ENCODE data around the gene ANP32B.
"Not testable (repeated sequence)": the region's sequence is repeated elsewhere in the genome, so short reads cannot be mapped to it uniquely, and the experiment has no call there.

ANP32B gene

GRCh38 chr9:97982683-97983588 is at the start of gene ANP32B:
Gene ANP32B (plus strand): TSS chr9:97983341. CDS start chr9:97983556, 215 bp downstream.
- peak; percentile 95 for DNase-seq

- no peak for DNase-seq
These were observed 48.6 kb upstream of the ANP32B start for GRCh38 chr9:97934321-97935115.

DNA sequence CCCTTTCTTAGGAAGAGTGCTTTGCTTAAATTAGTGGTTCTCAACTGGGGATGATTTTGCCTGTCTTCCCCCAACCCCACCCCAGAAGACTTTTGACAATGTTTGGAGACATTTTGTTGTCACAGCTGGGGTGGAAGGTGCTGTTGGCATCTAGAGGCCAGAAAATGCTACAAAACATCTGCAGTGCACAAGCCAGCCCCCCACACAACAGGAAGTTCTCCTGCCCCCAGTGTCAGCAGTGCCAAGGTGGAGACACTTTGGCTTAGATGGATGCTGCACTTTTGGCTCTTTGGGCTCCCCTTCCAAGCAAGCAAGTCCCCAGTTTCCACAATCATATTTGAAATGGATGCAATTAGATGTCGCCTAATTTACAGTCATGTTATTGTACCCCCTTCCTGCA is 47.9 kb upstream of the ANP32B start:
- DNase-seq, result no peak

- no peak for DNase-seq
These were observed 46.1 kb upstream of the ANP32B start for GRCh38 chr9:97936998-97937397.

DNA sequence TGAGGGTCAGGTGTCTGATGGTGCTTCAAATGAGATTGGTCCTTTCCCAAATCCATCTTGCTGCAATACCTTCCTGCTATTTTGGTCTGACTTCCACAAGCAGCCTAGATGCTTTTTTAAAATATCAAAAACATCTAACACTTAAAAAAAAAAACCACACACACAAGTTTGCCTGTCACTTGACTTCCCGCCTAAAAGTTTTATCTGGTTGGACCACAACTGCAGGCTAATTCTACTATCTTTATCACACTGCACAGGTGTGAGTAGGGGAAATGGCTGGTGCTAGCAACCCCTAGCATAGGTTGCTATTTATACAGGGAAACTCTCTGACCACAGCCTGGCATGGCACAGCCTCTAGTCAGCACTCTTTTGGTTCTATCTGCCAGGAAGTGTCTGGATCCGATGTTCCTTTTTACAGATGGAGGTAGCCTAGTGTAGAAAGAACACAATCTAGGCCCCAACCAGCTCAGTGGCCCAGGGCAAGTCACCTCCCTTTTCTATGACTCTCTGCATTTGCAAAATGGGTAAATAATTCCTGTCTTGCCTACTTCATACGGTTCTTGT is 45.0 kb upstream of the ANP32B start, which contains the start of gene HEMGN:
Gene HEMGN, minus strand, starts transcription at position 92 of the 564 bp plus-strand sequence. Its CDS starts 36 bp downstream, at position 56.
- DNase-seq, result peak; percentile 58 to 71

GRCh38 chr9:97940233-97940632 is 42.9 kb upstream of the ANP32B start:
- no peak for DNase-seq

GRCh38 chr9:97940741-97941140 is 42.4 kb upstream of the ANP32B start:
- no peak for DNase-seq

GRCh38 chr9:97941323-97941722 is 41.8 kb upstream of the ANP32B start:
- DNase-seq, result no peak

- no peak for DNase-seq
These were observed 39.8 kb upstream of the ANP32B start for GRCh38 chr9:97943308-97943855.

GRCh38 chr9:97944612-97945011 is 38.5 kb upstream of the ANP32B start:
- DNase-seq, result no peak

GRCh38 chr9:97945470-97945869 is 37.7 kb upstream of the ANP32B start:
- DNase-seq, result not testable (repeated sequence)

DNA sequence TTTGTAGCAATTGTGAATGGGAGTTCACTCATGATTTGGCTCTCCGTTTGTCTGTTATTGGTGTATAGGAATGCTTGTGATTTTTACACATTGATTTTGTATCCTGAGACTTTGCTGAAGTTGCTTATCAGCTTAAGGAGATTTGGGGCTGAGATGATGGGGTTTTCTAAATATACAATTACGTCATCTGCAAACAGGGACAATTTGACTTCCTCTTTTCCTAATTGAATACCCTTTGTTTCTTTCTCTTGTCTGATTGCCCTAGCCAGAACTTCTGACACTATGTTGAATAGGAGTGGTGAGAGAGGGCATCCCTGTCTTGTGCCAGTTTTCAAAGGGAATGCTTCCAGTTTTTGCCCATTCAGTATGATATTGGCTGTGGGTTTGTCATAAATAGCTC is 36.0 kb upstream of the ANP32B start:
- not testable (repeated sequence) for DNase-seq

DNA sequence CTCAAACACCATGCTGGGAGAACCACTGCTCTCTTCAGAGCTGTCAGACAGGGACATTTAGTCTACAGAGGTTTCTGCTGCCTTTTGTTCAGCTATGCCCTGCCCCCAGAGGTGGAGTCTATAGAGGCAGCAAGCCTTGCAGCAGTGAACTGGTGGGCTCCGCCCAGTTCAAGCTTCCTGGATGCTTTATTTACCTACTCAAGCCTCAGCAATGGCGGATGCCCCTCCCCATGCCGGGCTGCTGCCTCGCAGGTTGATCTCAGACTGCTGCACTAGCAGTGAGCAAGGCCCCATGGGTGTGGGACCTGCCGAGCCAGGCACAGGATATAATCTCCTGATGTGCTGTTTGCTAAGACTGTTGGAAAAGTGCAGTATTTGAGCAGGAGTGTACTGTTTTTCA is 32.3 kb upstream of the ANP32B start:
- DNase-seq, result peak; percentile 20 to 23

DNA sequence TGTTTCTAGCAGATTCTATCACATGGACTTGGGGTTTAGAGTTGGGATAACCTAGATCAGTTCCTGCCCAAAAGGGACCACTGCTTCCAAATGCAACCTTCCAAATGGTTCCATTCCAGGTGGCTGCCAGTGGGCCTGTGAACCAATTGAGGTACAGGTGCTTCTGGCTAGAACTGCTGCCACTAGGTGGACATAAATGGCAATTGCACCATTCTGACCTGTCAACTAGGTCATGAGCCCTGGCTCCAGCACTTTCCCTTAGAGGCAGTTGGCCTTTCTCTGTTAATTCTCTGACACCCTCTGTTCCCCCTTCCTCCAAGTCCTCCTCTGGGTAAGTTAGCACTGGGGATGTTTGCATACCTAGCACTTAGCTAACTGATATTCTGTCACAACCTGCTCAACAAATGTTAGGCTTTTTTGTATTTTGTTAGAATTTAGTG is 28.6 kb upstream of the ANP32B start:
- peak; percentile 70 to 76 for DNase-seq

DNA sequence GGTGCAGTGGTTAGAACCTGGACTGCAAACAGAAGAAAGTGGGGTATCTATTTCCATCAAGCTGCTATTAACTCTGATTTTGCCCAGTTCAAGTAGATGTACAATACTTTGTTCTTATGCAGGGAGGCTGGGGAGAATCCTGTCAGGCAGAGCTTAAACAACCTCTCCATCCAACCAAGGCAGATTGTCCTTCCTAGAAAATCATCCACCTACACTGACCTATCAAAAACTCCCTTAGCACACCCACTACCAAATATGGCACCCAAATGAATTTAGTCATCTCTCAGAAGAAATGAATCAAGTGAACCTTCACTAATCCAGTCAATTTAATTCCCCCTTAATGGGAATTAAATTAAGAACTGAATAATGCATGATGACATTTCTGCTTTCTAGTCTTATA is 26.8 kb upstream of the ANP32B start:
- no peak for DNase-seq

DNA sequence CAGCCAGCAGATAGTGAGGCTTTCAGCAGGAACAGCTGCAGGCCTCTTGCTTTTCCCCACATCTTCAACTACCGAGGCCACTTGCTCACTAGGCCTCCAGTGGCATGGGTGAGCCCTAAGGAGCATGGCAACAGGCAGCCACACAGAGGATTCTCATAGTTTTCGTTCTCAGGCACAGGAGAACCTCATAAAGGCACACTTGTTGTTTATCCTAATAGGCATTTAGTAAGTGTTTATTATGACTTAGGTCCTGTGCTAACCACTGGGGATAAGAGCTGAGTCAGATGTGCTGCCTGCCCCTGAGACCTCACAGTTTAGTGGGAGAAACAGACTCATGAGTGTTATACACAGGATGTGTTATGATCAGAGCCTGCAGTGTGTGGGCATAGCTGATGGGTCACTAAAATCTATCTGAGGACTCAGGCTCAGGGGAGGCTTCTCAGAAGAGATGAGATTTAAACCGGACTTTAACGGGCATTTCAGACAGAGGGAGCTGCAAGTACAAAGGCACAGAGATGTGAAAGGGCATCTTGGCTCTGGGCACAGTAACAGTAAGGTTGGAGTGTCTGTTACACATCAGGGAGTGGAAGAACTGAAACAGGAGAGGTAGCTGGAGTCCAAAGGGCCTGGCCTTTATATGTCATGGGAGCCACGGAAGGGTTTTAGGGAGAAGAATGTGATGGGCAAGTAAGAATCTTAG is 24.2 kb upstream of the ANP32B start:
- DNase-seq, result no peak

DNA sequence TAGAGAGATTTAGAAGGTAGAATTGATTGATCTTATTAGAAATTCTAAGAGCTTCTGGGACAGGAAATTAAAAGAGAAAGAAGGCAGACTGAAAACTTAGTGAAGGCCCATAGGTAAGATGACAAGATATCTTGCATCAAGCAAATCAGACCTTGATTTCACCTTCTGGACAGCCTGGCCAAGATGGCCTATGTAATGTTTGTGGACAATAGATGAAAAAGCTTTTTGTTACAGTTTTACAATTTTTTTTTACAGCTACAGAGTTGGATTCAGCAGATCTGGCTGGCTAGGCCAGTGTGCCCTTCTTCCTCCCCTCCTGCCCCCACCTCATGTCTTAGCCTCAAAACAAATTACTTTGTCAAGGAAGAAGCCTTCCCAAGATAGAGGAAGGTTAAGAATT is 23.6 kb upstream of the ANP32B start:
- no peak for DNase-seq

DNA sequence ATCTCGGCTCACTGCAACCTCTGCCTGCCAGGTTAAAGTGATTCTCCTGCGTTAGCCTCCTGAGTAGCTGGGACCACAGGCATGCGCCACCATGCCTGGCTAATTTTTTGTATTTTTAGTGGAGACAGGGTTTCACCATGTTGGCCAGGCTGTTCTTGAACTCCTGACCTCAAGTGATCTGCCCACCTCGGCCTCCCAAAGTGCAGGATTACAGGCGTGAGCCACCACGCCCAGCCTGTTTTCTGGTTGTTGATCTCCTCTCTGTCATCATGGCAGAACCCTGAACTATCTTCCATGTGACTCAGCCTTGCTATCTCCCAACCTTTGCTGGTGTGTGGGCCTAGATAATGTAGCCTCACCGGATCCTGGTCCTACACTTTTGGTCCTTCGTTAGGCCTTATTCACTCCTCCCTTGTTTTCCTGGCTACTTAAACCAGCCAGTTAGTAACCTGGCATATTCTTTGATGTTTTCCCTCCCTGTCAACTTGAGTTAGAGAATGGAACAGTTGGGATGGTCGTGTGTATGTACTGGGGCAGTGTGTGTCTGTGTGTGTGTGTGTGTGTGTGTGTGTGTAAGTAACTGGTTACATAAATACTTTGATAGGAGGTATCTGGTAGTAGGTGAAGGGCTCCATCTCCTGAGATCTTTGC is 22.3 kb upstream of the ANP32B start:
- DNase-seq, result not testable (repeated sequence)

DNA sequence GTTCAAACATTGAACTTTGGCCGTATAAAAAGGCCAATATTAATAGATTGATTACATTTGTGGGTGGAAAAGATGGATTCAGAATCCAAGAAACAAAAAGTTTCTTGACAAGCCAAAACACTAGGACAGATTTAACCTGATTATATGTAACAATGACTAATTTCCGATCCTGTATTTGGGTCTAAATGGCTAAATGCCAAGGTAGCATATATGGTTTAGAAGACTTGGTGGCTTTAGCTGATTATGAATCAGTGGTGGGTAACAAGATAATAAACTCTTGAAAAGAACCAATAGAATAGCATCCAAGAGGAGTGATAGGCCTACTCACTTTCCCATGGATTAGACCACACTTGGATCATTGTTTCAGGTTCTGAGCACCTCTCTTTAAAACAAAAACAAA is 21.8 kb upstream of the ANP32B start:
- DNase-seq, result no peak

DNA sequence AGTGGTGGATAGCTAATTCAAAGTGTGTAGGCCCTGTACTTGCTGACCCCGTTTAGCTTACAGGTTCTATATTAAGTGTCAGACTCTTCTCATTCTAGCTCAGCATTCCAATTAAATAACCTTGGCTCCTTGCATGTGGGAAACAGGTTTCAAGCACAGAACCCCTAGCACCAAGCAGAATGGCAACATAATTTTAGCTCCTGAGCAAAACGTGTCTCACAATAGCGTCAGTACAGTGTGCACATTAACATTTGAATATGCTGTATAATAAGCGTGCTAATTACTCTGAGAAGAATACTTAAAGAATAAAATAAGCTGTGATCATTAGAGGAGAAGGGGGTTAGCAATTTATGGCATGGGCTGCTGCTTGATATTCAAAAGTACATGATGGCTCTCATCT is 21.0 kb upstream of the ANP32B start:
- no peak for DNase-seq

- DNase-seq, result no peak
These were observed 20.6 kb upstream of the ANP32B start for GRCh38 chr9:97962575-97962974.

- DNase-seq, result no peak
These were observed 19.9 kb upstream of the ANP32B start for GRCh38 chr9:97963232-97963631.
